ENCODE results near the gene TBL3.
A peak's percentile ranks its signal among the peaks of the same experiment; 100 is the strongest.

Gene TBL3

DNA sequence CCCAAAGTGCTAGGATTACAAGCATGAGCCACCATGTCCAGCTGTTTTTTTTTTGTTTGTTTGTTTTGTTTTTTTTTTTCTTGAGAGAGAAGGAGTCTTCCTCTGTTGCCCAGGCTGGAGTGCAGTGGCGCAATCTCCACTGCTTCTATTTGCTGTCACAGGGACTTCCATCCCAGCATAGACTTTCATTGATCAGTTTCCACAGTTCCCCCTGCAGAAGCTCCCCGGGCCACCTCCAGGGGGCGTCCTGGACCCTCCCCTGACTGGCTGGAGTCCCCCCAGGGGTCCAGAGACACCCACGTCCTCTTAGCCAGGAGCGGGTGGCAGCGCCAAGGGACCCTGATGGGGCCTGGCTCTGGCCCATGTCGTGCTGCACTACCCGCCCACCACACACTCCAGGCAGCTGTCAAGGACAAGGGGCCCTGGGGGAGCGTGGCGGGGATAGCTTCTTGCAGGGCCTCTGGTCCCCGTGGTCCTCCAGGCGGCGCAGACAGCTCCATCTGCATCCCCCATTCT, 44.6 kb downstream of the TBL3 start:
- DNase-seq (ENCODE audit: low read depth in 2 of 2) = no peak

DNA sequence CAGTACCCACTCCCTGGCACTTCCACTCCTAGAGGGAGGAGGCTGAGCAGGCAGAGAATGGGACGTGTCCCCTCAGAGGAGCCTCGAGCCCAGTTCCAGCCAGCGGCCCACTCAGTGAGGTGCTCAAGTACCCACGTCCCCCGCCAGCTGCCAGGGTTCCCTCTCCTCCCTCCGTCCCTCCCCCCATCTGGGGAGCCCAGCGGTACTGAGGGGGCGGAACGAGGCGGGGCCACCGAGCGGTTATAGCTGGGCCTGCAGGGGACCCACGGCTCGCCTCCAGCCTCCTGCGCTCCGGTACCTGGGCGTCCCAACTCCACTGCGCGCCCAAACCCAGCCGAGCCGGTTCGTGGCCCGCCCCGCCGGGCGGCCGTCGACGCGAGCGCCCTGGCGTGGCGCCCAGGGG, 47.7 kb downstream of the TBL3 start, which contains the start of gene NPW:
Gene NPW (plus strand): TSS at position 268 of the 403 bp plus-strand sequence.
- no peak for DNase-seq (ENCODE audit: low read depth in 2 of 2)

DNA sequence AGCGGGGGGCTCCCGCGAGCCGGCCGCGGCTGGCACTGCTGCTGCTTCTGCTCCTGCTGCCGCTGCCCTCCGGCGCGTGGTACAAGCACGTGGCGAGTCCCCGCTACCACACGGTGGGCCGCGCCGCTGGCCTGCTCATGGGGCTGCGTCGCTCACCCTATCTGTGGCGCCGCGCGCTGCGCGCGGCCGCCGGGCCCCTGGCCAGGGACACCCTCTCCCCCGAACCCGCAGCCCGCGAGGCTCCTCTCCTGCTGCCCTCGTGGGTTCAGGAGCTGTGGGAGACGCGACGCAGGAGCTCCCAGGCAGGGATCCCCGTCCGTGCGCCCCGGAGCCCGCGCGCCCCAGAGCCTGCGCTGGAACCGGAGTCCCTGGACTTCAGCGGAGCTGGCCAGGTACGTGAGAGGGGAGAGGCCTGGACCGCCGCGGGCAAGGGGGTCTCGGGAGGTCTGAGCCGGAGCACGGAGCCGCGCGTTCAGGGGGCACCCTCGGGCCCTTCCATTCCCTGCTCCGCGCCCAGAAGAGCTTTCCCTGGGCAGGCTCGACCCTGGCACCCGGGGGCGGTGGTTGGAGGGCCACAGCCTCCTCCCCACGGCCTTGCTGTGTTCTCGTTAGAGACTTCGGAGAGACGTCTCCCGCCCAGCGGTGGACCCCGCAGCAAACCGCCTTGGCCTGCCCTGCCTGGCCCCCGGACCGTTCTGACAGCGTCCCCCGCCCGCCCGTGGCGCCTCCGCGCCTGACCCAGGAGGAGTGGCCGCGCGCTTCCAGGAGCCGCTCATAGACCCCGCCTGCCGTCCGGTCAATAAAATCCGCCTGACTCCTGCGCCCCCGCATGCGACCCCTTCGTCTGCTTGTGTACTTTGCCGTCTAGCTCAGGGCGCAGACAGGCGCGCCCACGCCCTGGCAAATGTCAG, 48.3 kb downstream of the TBL3 start:
- DNase-seq (ENCODE audit: low read depth in 2 of 2) = no peak

DNA sequence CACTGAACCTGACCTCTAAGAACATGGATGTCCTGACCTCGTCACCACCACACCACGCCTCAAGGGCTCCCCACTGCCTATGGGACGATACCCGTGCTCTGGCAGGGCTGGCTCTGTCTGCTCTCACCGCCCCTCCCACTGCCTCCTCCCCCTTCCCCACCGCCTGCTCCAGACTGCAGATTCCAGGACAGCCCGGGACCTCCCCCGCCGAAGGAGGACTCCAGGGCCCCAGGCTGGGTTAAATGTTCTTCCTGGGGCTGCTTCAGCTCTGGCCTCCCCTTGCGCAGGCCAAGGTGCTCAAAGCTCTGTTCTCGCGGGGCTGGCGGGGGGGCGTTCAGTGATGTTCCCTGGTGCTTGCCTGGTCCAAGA, 50.9 kb downstream of the TBL3 start:
- DNase-seq (ENCODE audit: low read depth in 2 of 2) = no peak

DNA sequence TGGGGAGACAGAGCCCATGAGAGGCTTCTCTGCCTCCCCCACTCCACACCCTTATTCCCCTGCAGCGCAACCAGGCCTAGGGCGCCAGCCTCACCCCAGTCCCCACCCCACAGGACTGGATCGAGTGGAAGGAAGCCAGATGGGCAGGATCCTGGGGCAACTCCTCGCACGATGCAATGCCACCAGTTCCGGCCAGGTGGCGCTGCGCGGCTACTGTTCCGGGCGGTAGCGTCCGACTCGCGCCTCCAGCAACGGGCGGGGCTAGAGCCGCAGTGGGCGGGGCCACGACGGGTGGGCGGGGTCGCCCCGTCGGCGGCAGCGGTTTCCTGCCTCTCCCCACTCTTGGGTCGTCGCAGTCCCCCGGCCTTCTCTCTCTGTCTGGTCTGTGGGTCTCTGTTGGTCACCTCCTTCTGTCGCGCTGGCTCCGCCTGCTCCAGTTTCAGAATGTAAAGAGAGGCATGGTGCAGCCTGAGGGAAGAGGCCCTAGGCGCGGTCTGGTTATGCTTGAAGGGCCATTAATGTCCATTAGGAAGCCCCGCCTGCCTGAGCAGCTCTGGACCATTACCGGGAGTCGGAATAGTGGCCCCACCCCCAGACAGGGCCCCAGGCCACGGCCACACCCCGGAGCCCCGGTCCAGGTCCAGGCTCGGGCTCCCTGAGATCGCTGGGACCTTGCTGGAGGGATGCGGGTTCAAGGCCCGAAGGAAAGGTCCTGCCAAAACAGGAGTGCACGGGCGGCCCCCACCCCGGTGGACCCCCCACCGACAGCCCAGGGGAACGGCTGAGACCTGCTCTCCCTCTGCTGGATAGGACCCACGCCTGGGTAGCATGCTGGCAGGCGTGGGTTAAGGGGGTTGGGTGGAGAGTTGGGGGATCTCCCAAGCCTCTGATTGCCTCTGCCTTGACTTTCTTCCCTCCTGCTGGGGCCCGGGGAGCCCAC, 51.5 kb downstream of the TBL3 start:
- DNase-seq (ENCODE audit: low read depth in 2 of 2) = peak; percentile 92 to 96

DNA sequence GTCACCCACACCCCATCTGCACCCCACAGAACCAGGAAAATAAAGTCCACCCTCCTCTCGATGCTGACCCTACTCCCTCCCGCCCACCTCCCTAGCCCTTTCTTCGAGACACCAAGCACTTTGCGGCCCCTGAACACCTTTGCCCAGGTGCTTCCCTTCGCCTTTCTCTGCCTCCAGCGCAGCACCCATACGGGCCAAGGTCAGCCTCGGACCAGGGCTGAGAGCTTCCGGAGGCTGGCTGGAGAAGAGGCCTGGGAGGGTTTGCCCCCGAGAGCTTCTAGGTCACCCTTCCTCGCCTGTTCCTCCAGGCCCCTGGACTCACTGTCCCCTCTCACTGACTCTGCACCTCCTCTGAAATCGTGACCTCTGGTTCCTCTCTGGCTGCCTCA, 52.2 kb downstream of the TBL3 start:
- no peak for DNase-seq (ENCODE audit: low read depth in 2 of 2)

DNA sequence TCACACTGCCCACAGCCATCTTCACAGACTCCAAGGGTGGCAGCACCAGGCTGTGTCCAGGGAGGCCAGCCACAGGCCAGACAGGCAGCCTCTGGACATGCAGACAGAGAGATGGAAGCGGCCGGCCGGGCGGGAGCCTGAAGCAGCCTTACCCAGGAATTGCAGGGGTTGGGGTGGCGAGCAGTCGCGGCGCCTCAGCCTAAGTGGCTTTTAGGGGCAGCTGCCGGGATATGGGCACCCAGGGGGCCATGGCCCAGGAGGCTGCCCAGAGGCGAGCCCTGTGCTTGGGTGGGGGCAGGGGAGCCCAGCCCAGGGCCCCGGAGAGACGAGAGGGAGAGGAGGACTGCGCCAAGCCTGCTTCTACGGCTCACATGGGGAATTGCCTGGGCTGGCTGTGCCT, 53.4 kb downstream of the TBL3 start:
- DNase-seq (ENCODE audit: low read depth in 2 of 2) = no peak

DNA sequence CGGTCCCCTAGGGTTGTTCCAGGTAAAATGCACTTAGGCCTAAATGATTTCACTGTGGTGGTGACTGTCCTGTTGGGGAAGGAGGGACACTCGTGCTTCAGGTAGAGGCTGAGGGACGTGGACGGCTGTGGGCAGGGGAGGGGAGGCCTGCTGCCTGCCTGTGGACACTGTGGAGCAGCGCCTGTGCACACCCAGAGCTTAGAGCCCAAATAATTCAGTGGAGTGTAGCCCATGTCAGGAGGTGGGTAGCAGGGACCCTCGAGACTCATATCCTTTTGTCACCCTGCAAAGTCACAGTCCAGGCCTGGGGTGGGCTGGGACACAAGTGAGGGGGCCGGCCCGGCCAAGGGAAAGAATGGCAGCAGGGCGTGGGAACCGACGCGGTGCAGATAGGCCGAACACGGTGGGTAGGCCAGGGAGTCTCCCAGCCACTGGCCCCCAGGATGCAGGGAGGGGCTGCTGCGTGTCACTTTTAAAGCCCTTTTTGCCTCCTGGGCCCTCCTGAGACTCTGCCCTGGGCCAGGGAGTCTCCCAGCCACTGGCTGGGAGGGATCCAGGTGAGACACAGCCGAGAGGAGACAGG, 54.1 kb downstream of the TBL3 start:
- no peak for DNase-seq (ENCODE audit: low read depth in 2 of 2)

DNA sequence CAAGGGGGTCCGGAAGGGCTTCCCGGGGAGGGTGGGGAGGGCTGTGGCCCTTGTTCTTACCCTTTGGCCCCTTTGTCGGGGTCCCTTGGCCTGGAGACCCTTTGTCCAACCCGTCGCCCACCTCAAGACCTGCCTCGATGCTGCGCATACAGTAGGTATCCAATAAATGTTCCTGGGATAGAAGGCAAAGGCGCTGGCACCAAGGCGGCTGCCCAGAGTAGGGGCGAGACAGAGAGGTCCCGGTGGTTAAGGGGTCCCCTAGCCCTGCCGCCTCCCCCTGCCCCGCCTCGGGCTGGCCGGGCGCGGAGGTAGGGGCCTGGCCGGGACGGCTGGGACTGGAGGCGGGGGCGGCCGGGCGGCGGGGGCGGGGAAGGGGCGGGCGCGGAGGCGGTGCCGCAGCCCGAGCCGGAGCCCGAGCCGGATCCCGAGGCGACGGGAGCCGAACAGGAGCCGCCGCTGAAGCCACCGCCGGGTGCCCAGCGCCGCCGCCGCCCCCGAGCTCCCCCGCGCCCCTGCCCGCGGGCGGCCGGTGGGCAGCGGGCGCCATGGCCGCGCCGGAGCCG, 54.7 kb downstream of the TBL3 start, which contains the start of gene NHERF2:
Gene NHERF2 (plus strand): TSS at position 442 of the 563 bp plus-strand sequence. CDS start 104 bp downstream, at position 546.
- DNase-seq (ENCODE audit: low read depth in 2 of 2) = no peak

DNA sequence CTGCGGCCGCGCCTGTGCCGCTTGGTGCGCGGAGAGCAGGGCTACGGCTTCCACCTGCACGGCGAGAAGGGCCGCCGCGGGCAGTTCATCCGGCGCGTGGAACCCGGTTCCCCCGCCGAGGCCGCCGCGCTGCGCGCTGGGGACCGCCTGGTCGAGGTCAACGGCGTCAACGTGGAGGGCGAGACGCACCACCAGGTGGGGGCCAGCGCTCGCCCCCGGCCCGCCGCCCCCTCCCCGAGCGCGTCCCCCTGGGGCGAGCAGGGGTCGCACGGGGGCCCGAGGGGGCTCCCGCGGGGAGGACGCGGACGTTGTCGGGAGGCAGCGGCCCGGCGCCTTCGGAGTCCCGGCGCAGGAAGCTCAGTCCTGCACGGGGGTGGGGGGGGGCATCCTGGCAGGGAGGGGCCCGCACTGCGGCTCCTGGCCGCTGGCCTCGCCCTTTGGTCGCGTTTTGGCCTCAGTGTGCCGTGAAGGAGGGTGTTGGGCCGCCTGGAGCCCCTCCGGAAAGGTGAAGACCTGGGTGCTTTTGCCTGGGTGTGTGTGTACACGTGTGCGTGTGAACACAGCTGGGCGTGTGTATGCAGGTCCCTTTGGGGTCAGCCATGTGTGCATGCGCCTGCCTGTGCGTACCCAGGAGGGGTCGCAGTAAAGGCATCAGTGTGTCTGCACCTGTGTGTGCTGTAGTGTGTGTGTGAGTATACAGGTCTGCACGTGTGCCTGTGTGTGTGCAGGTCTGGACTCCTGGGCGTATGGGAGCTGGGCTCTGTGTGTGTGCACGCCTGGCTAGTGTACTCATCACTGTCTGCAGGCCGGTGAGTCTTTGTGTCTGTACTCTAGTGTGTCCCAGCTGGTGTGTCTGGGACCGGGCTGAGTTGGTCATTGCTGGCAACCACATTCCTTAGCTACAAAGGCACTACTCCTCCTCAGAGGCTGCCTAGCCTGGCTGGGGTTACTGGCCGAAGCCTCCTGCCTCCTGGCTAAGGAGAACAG, 55.5 kb downstream of the TBL3 start:
- DNase-seq (ENCODE audit: low read depth in 2 of 2) = no peak

DNA sequence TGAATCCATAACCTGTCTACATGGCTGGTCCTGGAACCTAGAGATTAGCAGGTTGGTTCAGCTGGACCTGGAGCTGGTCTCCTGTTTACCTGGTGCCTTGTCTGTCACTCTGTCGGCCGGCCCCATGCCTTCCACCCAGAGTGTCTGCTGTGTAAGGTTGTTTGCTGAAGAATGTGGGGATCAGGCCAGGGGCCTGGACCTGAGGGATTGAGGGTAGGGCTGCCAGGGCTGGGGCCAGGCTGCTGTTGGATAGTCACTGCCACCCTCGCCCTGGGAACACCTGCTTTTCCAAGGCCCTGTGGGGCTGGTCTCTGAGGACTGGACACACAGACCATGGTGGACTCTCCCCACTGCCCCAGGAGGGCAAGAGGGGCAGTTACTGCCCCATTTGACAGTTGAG, 56.3 kb downstream of the TBL3 start:
- DNase-seq (ENCODE audit: low read depth in 2 of 2) = no peak

DNA sequence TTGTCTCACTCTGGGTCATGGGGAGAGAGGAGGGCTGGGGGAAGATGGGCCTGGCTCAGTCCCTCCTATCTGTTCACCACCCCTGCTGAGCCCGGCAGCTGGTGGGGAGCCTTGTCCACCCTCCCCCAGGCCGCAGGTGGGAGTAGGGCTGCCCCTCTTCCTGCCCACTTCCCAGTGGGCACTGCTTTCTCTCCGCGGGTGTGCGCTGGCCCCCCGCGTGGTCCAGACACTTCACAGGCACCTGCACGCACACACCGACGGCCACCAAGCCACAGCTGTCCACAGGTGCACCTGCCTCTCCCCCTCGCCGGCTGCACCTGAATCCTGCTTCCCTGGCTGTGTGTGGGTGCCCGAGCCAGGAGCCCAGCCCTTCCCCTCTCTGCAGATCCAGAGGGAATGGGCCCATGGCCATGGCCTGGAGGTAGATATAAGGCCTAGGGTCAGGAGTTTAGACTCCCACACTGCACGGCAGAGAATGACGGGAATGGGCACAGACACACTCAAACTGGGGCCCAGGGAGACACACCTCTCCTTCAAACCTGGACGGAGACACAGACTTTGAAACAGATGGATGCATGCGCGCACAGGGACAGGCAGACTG, 56.9 kb downstream of the TBL3 start:
- DNase-seq (ENCODE audit: low read depth in 2 of 2) = no peak

DNA sequence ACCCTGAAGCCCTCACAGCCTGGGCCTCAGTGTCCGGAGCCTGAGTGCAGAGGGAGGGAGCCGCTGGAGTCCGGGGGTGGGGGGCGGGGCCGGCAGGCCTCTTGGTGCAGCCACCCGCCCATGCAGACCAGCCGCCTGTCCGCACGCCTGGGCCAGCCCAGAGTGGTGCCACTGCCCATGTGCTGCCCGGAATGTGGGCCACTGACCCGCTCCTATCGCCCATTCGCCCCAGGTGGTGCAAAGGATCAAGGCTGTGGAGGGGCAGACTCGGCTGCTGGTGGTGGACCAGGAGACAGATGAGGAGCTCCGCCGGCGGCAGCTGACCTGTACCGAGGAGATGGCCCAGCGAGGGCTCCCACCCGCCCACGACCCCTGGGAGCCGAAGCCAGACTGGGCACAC, 57.5 kb downstream of the TBL3 start:
- DNase-seq (ENCODE audit: low read depth in 2 of 2) = no peak

DNA sequence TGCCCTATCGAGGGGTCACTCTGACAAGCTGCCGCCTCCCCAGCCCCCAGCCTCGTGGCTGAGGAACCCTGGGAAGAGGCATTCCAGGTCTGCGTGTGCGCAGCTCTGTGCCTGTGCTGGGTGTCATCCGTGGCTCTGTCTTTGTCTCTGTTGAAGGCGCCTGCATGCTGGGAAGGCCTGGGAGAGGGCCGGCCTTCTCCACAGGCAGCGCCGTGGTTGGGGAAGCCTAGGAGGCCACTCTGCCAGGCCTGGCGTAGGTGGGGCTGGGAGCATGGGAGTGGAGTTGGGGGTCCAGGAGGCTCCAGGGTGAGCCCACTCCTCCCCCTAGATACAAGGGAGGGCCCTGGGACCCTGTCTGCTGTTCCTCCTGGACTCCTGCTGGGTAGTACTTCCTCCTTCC, 58.2 kb downstream of the TBL3 start:
- no peak for DNase-seq (ENCODE audit: low read depth in 2 of 2)

DNA sequence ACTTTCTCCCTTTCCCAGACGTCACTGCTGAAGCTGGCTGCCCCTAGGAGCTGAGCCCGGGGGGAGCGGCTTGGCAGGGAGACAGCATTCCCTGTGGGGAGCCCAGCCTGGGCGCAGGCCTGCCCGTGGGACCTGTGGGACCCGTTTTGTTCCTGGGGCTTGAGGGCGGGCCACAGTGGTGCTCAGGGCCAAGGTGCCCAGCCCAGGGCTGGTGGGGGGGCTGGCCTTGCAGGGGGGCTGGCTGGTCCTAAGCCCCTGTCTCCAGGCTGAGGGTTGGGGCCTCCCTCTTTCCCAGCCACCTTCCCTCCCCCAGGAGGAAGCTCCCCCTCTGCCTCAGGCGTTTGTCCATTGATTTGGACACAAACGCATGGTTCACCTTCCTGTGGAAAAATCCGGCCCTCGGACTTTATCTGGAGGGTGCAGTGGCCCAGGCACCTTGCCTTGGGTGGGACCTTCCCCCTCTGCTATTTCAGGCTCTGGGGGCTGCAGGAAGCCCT, 59.3 kb downstream of the TBL3 start:
- no peak for DNase-seq (ENCODE audit: low read depth in 2 of 2)
